ENCODE results near the gene NTF4. TPM values are rescaled to one million over a fixed set of nuclear protein-coding genes. Genes with fewer than 3 reads are reported as not detected.

NTF4 gene
- total and polyA plus RNA-seq, 2 of the 13 experiments (the other 11 are each of a cell fraction or from before 2014, with no cell fraction given) = not detected

DNA sequence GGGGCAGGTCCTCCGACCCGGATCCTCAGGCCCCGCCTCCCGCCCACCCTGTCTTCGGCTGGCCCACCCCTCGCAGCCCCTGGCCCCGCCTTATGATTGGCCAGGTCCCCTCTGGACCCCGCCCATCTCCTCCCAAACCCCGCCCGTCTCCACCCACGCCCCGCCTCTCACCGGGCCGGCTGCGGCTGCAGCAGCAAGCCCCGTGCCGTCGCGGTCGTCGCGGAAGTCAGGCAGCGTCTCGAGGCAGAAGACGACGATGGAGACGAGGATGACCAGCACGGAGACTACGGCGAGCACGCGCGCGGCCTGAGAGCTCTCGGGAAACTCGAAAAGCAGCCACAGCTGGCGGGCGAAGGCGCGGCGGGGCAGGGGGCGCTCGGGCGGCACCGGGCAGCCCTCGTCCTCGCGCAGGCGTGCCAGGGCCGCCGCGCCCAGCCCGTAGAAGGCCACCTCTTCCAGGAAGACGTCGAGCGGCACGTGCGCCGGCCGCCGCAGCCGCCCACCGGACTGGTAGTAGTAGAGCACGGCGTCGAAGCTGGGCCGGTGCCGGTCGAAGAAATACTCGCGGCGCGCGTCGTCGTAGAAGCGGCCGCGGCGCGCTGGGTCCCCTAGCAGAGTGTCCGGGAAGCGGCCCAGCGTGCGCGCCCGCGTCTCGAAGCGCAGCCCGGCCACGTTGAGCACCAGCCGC lies 7.4 kb upstream of the NTF4 start:
- BruUV-seq (replicated peaks) = no TSS peak
- no peaks in the 10 kb centered on the region for H3K9me3 ChIP-seq (ENCODE audit: low read length)
- no peaks in the 10 kb centered on the region for H3K36me3 ChIP-seq (replicated peaks in 1 of 2; ENCODE audit: control insufficient read depth in 1 of 2, insufficient read depth in 2 of 2, low read length in 2 of 2)
- H3K9ac ChIP-seq (ENCODE audit: insufficient read depth, low read depth, low read length) = no peak overlapping the region
- no peaks in the 10 kb centered on the region for H4K20me1 ChIP-seq (ENCODE audit: insufficient read depth, low read length)
- 0 out of 2 replicates have a peak, but pooled peaks have one; percentile 27 for TF ChIP-seq HOXA3 (CRISPR knock-in tag; IDR thresholded peaks at IDR 0.05)
- TF ChIP-seq, protein P1, sequence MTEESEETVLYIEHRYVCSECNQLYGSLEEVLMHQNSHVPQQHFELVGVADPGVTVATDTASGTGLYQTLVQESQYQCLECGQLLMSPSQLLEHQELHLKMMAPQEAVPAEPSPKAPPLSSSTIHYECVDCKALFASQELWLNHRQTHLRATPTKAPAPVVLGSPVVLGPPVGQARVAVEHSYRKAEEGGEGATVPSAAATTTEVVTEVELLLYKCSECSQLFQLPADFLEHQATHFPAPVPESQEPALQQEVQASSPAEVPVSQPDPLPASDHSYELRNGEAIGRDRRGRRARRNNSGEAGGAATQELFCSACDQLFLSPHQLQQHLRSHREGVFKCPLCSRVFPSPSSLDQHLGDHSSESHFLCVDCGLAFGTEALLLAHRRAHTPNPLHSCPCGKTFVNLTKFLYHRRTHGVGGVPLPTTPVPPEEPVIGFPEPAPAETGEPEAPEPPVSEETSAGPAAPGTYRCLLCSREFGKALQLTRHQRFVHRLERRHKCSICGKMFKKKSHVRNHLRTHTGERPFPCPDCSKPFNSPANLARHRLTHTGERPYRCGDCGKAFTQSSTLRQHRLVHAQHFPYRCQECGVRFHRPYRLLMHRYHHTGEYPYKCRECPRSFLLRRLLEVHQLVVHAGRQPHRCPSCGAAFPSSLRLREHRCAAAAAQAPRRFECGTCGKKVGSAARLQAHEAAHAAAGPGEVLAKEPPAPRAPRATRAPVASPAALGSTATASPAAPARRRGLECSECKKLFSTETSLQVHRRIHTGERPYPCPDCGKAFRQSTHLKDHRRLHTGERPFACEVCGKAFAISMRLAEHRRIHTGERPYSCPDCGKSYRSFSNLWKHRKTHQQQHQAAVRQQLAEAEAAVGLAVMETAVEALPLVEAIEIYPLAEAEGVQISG (CRISPR knock-in tag; IDR thresholded peaks at IDR 0.05) = no peak
- H2AFZ ChIP-seq (ENCODE audit: low read length) = no peak overlapping the region
- ATAC-seq = no peak
- 77% methylated on average over 77 of the region's 93 CpGs for WGBS (ENCODE audit: low lambda C conversion rate)
- DNase-seq (ENCODE audit: low spot score) = no peak
- H3K4me3 ChIP-seq (replicated peaks in 1 of 3; ENCODE audit: insufficient read depth in 1 of 3, low read depth in 2 of 3, low read length in 3 of 3) = no peak overlapping the region
- no peak overlapping the region for H3K27ac ChIP-seq (ENCODE audit: extremely low read length, insufficient read depth, low read length)
- H3K27me3 ChIP-seq (ENCODE audit: control insufficient read depth in 1 of 2, insufficient read depth in 2 of 2, low read length in 2 of 2) = peaks cover 2 to 27% of the 10 kb centered on the region in 2 experiments
- in situ Hi-C loops (cut with HindIII; ENCODE audit: extremely low pct_ligation_motif_present, low pct_unique_long_range_greater_than_20kb) (no loop called here), intact Hi-C loops (cut with micrococcal nuclease; ENCODE audit: unreplicated experiment) (no loop called here)
- H3K4me1 ChIP-seq (ENCODE audit: insufficient read depth, low read length) = 0 out of 2 replicates have a peak, but pooled peaks cover 4% of the 10 kb centered on the region
- no peak for FAIRE-seq
- ChIA-PET POLR2A (no interaction called here), CTCF (ENCODE audit: low intra/inter-chr PET ratio, low total read pairs) (no interaction called here)
- no peaks in the 10 kb centered on the region for H3K79me2 ChIP-seq (ENCODE audit: insufficient read depth, low read length)
- H3K4me2 ChIP-seq (ENCODE audit: low read depth, low read length) = no peak overlapping the region

DNA sequence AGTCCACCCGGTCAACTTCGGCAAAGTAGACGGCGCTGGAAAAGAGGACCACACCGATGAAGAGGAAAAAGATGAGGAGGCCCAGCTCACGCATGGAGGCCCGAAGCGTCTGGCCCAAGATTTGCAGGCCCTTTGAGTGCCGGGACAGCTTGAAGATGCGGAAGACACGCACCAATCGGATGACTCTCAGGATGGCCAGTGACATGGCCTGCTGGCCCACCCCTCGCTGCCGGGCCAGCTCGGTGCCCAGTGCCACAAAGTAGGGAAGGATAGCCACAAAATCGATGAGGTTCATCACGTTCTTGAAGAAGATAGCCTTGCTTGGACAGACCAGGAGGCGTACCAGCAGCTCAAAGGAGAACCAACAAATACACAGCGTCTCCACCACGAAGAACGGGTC lies 5.8 kb upstream of the NTF4 start:
- POLR2A ChIA-PET = no interaction called here
- no peak overlapping the region for H2AFZ ChIP-seq (ENCODE audit: low read length)
- FAIRE-seq (no peak), DNase-seq (ENCODE audit: low spot score) (no peak), ATAC-seq (no peak)
- 82% methylated on average over 21 of the region's 21 CpGs for WGBS (ENCODE audit: low lambda C conversion rate)
- CTCF ChIA-PET (ENCODE audit: low intra/inter-chr PET ratio, low total read pairs) = no interaction called here
- BruUV-seq (replicated peaks) = no TSS peak
- H3K27ac ChIP-seq (ENCODE audit: extremely low read length, insufficient read depth, low read length) = no peak overlapping the region
- H3K4me2 ChIP-seq (ENCODE audit: low read depth, low read length) = no peak overlapping the region
- H3K27me3 ChIP-seq (ENCODE audit: control insufficient read depth in 1 of 2, insufficient read depth in 2 of 2, low read length in 2 of 2) = peaks cover 3 to 41% of the 10 kb centered on the region in 2 experiments
- no peak overlapping the region for H3K4me3 ChIP-seq (replicated peaks in 1 of 3; ENCODE audit: insufficient read depth in 1 of 3, low read depth in 2 of 3, low read length in 3 of 3)
- no peak overlapping the region for H3K9ac ChIP-seq (ENCODE audit: insufficient read depth, low read depth, low read length)
- no peaks in the 10 kb centered on the region for H4K20me1 ChIP-seq (ENCODE audit: insufficient read depth, low read length)
- TF ChIP-seq ZNF564 (CRISPR knock-in tag; IDR thresholded peaks at IDR 0.05) = no peak
- TF ChIP-seq CC2D1A (CRISPR knock-in tag; IDR thresholded peaks at IDR 0.05) = no peak
- TF ChIP-seq ZSCAN21 (CRISPR knock-in tag; IDR thresholded peaks at IDR 0.05; ENCODE audit: borderline replicate concordance) = no peak
- TF ChIP-seq MAFG (CRISPR knock-in tag; IDR thresholded peaks at IDR 0.05) = no peak
- TF ChIP-seq SMAD9 (CRISPR knock-in tag; IDR thresholded peaks at IDR 0.05) = no peak
- no peak for TF ChIP-seq ZNF547 (CRISPR knock-in tag; IDR thresholded peaks at IDR 0.05)
- H3K9me3 ChIP-seq (ENCODE audit: low read length) = no peaks in the 10 kb centered on the region
- in situ Hi-C loops (cut with HindIII; ENCODE audit: extremely low pct_ligation_motif_present, low pct_unique_long_range_greater_than_20kb) (no loop called here), intact Hi-C loops (cut with micrococcal nuclease; ENCODE audit: unreplicated experiment) (no loop called here)
- H3K36me3 ChIP-seq (replicated peaks in 1 of 2; ENCODE audit: control insufficient read depth in 1 of 2, insufficient read depth in 2 of 2, low read length in 2 of 2) = no peaks in the 10 kb centered on the region
- peaks cover 5% of the 10 kb centered on the region; the same call in 1 of the 2 replicates for H3K4me1 ChIP-seq (ENCODE audit: insufficient read depth, low read length)
- H3K79me2 ChIP-seq (ENCODE audit: insufficient read depth, low read length) = no peaks in the 10 kb centered on the region

Measured in HepG2 (cell line).